ENCODE results near the gene RTN4RL2. TPM values are rescaled to one million over a fixed set of nuclear protein-coding genes. Genes with fewer than 3 reads are reported as not detected.

The RTN4RL2 gene
- total and polyA plus RNA-seq, 12 donors, result 0.33 to 1.5 (median 0.90) TPM

DNA sequence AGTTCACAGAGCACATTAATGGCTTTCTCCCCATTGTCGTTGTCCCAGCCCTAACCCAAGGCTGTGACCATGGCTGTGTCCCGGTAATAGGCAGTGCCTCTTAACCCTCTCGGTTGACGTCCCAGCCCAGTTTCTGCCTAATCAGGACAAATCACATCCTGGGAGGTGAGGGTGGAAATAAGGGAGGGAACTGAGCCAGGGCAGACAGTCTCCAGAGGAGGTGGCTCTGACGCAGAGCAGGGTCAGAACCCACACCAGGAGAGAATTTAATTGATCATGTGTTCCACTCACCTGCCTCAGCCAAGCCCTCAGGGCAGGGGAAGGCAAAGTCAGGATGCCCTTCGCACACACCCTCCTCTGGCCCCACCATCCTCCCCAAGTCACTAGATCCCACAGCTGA lies 38.2 kb downstream of the RTN4RL2 start:
- peaks cover 0 to 22% (median 0%) of the 10 kb centered on the region in 9 donors for H3K36me3 ChIP-seq
- no peaks in the 10 kb centered on the region for H3K9me3 ChIP-seq
- H3K27me3 ChIP-seq, result no peaks in the 10 kb centered on the region
- peak overlapping the region in 3 of 10 donors; percentile 84 to 86 (median 84) for H3K27ac ChIP-seq
- no peak for DNase-seq
- no peak for ATAC-seq
- TF ChIP-seq CTCF (IDR thresholded peaks at IDR 0.05), result no peak
- no peak overlapping the region for H3K4me3 ChIP-seq
- WGBS, 2 donors, result 74 to 79% methylated on average over 6 of the region's 6 CpGs
- intact Hi-C loops (cut with DNase I), result loop anchor here in 2 of 10 donors (2.0 to 10.0 kb wide), 2 partner anchors 16 to 146 kb away; partner anchors contain the start of genes SLC43A1 (in 1 of the 2) and YPEL4 (in 1 of the 2)
- H3K4me1 ChIP-seq, result peaks cover 7 to 36% (median 30%) of the 10 kb centered on the region in 9 donors

DNA sequence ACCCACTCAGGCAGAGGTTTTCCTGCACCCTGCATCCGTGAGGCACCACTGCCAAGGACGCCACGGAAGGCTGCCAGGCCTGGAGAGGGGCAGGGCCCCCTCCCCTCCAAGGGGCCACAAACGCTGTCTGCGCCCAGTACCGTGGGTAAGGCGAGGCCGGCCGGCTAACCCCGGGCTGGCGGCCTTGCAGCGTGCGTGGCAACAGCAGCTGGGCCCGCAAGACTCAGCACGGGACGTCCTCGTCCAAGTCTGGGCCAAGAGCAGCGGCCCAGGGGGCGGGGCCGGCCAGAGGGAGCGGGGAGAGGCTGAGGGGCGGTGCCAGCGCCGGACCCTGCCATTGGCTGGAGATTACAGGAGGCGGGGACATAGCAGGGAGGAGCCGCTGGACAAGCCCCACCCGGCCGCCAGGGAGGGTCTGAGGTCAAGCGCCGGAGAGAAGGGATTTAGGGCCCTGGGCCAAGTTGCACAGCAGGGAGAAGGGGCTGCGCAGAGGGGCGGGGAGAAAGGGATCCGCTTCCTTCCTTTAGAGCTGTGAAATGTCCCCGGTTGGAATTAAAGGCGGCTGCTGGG lies 39.2 kb downstream of the RTN4RL2 start:
- H3K36me3 ChIP-seq, result peaks cover 0 to 26% (median 0%) of the 10 kb centered on the region in 9 donors
- peaks cover 7 to 36% (median 30%) of the 10 kb centered on the region in 9 donors for H3K4me1 ChIP-seq
- WGBS, 2 donors, result 1 to 3% methylated on average over 34 to 35 of the region's 35 CpGs
- peak overlapping the region in 9 of 10 donors; percentile 2 to 47 (median 38) for H3K4me3 ChIP-seq
- peak in 1 of 9 donors; percentile 16 for TF ChIP-seq CTCF (IDR thresholded peaks at IDR 0.05)
- ATAC-seq, result peak; percentile 99 to 100 (median 99)
- H3K9me3 ChIP-seq, result no peaks in the 10 kb centered on the region
- H3K27ac ChIP-seq, result peak overlapping the region; percentile 48 to 90 (median 78)
- H3K27me3 ChIP-seq, result no peaks in the 10 kb centered on the region
- peak; percentile 97 to 99 for DNase-seq
- intact Hi-C loops (cut with DNase I), result loop anchor here in 3 of 10 donors (1.0 to 10.0 kb wide), 3 partner anchors 15 to 145 kb away; partner anchors contain the start of genes SLC43A1 (in 2 of the 3) and YPEL4 (in 1 of the 3)

DNA sequence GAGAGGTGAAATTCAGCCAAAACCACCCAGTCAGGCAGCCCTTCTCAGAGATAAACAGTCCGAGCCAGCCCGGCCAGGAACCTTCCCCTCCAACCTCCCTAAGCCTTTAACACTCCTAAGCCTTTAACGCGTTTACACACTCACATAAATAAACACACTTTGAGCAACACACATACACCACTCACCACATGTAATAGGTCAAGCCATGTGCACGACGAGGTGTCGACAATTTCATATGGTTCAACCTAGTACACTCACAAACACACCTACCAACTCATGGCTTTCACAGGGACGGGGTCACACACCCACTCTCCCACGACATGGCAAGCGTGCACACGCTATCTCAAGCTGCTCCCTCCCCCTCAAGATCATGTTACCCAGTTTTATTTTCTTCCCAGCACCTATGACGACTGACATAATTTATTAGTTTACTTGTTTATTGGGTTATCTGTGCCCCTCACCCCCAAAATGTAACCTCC lies 39.7 kb downstream of the RTN4RL2 start:
- Histone ChIP-seq H3K4me3 (peak overlapping the region in 9 of 10 donors; percentile 2 to 47 (median 38)), H3K27me3 (no peaks in the 10 kb centered on the region), H3K9me3 (no peaks in the 10 kb centered on the region), H3K36me3 (peaks cover 0 to 30% (median 0%) of the 10 kb centered on the region in 9 donors), H3K27ac (peak overlapping the region; percentile 48 to 90 (median 78)), H3K4me1 (peaks cover 7 to 36% (median 30%) of the 10 kb centered on the region in 9 donors)
- intact Hi-C loops (cut with DNase I), result loop anchor here in 3 of 10 donors (1.0 to 10.0 kb wide), 3 partner anchors 15 to 145 kb away; partner anchors contain the start of genes SLC43A1 (in 2 of the 3) and YPEL4 (in 1 of the 3)
- 22 to 29% methylated on average over 12 of the region's 12 CpGs for WGBS, 2 donors
- no peak for DNase-seq
- no peak for TF ChIP-seq CTCF (IDR thresholded peaks at IDR 0.05)
- ATAC-seq, result no peak

DNA sequence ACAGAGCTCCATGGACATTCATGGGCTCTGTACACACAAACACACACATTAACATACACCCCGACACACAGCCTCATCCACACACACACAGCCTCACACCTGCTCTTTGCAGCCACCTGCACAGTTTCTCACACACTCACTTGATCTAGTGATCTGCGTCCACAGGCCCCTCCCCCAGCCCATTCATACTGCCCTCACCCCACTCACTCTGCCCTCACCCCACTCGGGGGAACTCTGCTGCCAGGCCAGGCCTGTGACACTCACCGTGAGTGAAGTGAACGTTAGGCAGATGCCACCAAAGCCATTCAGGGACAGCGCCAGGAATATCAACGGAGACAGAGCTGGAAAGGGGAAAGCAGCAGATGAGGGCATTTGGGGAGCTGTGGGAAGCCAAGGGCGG lies 40.2 kb downstream of the RTN4RL2 start:
- Histone ChIP-seq H3K27me3 (no peaks in the 10 kb centered on the region), H3K4me1 (peaks cover 7 to 36% (median 30%) of the 10 kb centered on the region in 9 donors), H3K9me3 (no peaks in the 10 kb centered on the region), H3K36me3 (peaks cover 0 to 29% (median 0%) of the 10 kb centered on the region in 9 donors), H3K27ac (peak overlapping the region in 9 of 10 donors; percentile 26 to 90 (median 81)), H3K4me3 (no peak overlapping the region)
- peak in 1 of 2 donors; percentile 48 for DNase-seq
- WGBS, 2 donors, result 61 to 75% methylated on average over 8 of the region's 8 CpGs
- intact Hi-C loops (cut with DNase I), result no loop called here
- no peak for TF ChIP-seq CTCF (IDR thresholded peaks at IDR 0.05)
- peak in 6 of 8 donors; percentile 4 to 46 (median 12) for ATAC-seq

Data from heart right ventricle (tissue), 16 donors.